Mucosa of descending colon (tissue), 3 donors: Measurements from ENCODE around the gene AFP. TPM values are rescaled to one million over a fixed set of nuclear protein-coding genes. Genes with fewer than 3 reads are reported as not detected.

Experiments used
- ATAC-seq: fragments of 200-7000 bp; cut with Tn5 transposase; one replicate; pipeline ENCODE4 v1.9.1; 2020; ENCODE audit warnings: mild to moderate bottlenecking, moderate library complexity
- DNase-seq, 3 donors: peaks; one replicate each; pipeline ENCODE4 v3.0.0-alpha.2; 2020
- H3K36me3 ChIP-seq: fragments of 200-600 bp; one replicate; pipeline ENCODE4 v1.8.0; 2021; ENCODE audit warnings: low read depth, mild to moderate bottlenecking
- H3K4me1 ChIP-seq: fragments of 200-600 bp; one replicate; pipeline ENCODE4 v1.8.0; 2021; ENCODE audit warnings: low read depth, mild to moderate bottlenecking
- H3K4me3 ChIP-seq: fragments of 200-600 bp; one replicate; pipeline ENCODE4 v1.8.0; 2021; ENCODE audit warnings: mild to moderate bottlenecking
- H3K9me3 ChIP-seq: fragments of 200-600 bp; one replicate; pipeline ENCODE4 v1.8.0; 2021; ENCODE audit warnings: mild to moderate bottlenecking
- CTCF ChIP-seq: fragments of 200-600 bp; IDR thresholded peaks from one replicate; pipeline ENCODE4 v1.8.0; 2022; ENCODE audit warnings: antibody characterized with exemption, mild to moderate bottlenecking
- intact Hi-C, 2 donors: fragments of 100-400 bp; cut with DNase I in 1 of 2; cut with micrococcal nuclease in 1 of 2; formaldehyde crosslinking; loops; one replicate each; pipeline versions ENCODE4 v1.11.0 to v1.11.1; 2022; cut with DNase I, micrococcal nuclease
- total RNA-seq, 3 donors: library from RNA; stranded (reverse); fragmentation: NEBNext Ultra II Directional in 2 of 3; extraction: Animal tissue kit (Norgen Biotek cat#: 25700) in 2 of 3; gene quantifications; one replicate each; pipeline versions ENCODE4 v1.2.1 to v1.2.4, GENCODE V29; 2021 to 2023
- donor health status: DM: no; HTN: no; CAD: no; lungs with moderate emphysema.
- donor health status: DM: no; HTN: no; CAD: no.
- donor health status: DM: no; HTN: yes; CAD: no.

AFP gene
- total RNA-seq, 3 donors from 2014 or later, result not detected

GRCh38 chr4:73433140-73433539 lies 2.9 kb upstream of the AFP start:
- Histone ChIP-seq H3K4me3 (no peak overlapping the region), H3K36me3 (no peaks in the 10 kb centered on the region), H3K4me1 (peaks cover 7% of the 10 kb centered on the region), H3K9me3 (no peaks in the 10 kb centered on the region)
- TF ChIP-seq CTCF, result no peak
- intact Hi-C loops, result no loop called here
- ATAC-seq, result no peak
- DNase-seq, result no peak

- Histone ChIP-seq H3K36me3 (no peaks in the 10 kb centered on the region), H3K4me3 (no peak overlapping the region), H3K4me1 (peaks cover 7% of the 10 kb centered on the region), H3K9me3 (no peaks in the 10 kb centered on the region)
- TF ChIP-seq CTCF, result no peak
- intact Hi-C loops, result no loop called here
- ATAC-seq (no peak), DNase-seq (no peak)
Measured at GRCh38 chr4:73434311-73434710, 1.7 kb upstream of the AFP start.

GRCh38 chr4:73436674-73437557 lies 895 bp downstream of the AFP start:
- Histone ChIP-seq H3K4me3 (no peak overlapping the region), H3K4me1 (peaks cover 7% of the 10 kb centered on the region), H3K9me3 (no peaks in the 10 kb centered on the region), H3K36me3 (no peaks in the 10 kb centered on the region)
- intact Hi-C loops, result no loop called here
- no peak for ATAC-seq
- TF ChIP-seq CTCF, result no peak
- no peak for DNase-seq

- DNase-seq (no peak), ATAC-seq (no peak)
- Histone ChIP-seq H3K36me3 (no peaks in the 10 kb centered on the region), H3K9me3 (no peaks in the 10 kb centered on the region), H3K4me3 (no peak overlapping the region), H3K4me1 (peaks cover 1% of the 10 kb centered on the region)
- intact Hi-C loops, result no loop called here
- TF ChIP-seq CTCF, result no peak
Measured at GRCh38 chr4:73437558-73437956, 1.5 kb downstream of the AFP start.

GRCh38 chr4:73438048-73438447 lies 2.0 kb downstream of the AFP start:
- Histone ChIP-seq H3K9me3 (no peaks in the 10 kb centered on the region), H3K4me1 (no peaks in the 10 kb centered on the region), H3K4me3 (no peak overlapping the region), H3K36me3 (no peaks in the 10 kb centered on the region)
- ATAC-seq (no peak), DNase-seq (no peak)
- TF ChIP-seq CTCF, result no peak
- intact Hi-C loops, result no loop called here
